ENCODE data around the gene FSHR. TPM values are rescaled to one million over a fixed set of nuclear protein-coding genes. Genes with fewer than 3 reads are reported as not detected.

FSHR gene
- total and polyA plus RNA-seq, 12 donors = 0.17 to 0.47 (median 0.21) TPM; not detected in 6

DNA sequence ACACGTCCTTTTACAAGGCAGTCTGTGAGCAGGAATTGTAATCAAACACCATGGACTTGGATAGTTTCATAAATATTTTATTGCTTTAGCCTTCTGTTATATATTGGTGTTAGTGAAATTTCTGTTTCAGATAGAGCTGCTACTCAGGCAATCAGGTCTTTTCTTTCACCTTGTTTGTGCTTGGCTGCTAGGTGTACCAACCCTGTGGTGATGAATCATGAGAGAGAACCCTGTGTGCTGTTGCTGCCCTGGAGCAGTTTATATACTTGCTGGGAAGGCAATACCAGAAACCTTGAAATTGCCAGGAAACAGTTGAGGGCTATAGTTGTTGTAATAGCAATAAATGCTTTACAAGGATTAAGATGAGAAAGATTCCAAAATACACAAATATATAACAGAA lies 84.5 kb downstream of the FSHR start:
- TF ChIP-seq, protein P1, sequence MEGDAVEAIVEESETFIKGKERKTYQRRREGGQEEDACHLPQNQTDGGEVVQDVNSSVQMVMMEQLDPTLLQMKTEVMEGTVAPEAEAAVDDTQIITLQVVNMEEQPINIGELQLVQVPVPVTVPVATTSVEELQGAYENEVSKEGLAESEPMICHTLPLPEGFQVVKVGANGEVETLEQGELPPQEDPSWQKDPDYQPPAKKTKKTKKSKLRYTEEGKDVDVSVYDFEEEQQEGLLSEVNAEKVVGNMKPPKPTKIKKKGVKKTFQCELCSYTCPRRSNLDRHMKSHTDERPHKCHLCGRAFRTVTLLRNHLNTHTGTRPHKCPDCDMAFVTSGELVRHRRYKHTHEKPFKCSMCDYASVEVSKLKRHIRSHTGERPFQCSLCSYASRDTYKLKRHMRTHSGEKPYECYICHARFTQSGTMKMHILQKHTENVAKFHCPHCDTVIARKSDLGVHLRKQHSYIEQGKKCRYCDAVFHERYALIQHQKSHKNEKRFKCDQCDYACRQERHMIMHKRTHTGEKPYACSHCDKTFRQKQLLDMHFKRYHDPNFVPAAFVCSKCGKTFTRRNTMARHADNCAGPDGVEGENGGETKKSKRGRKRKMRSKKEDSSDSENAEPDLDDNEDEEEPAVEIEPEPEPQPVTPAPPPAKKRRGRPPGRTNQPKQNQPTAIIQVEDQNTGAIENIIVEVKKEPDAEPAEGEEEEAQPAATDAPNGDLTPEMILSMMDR (IDR thresholded peaks at IDR 0.05) = no peak
- peaks cover 0 to 23% (median 8%) of the 10 kb centered on the region in 11 donors for H3K9me3 ChIP-seq
- H3K27ac ChIP-seq = no peak overlapping the region
- no peaks in the 10 kb centered on the region for H3K27me3 ChIP-seq
- 62 to 65% methylated on average over 1 of the region's 1 CpG for WGBS, 2 donors
- no peak overlapping the region for H3K4me3 ChIP-seq
- H3K36me3 ChIP-seq = no peaks in the 10 kb centered on the region
- no peaks in the 10 kb centered on the region for H3K4me1 ChIP-seq
- intact Hi-C loops (cut with DNase I) = no loop called here
- DNase-seq (no peak), ATAC-seq (no peak)

GRCh38 chr2:49068613-49069012 lies 85.7 kb downstream of the FSHR start:
- no peak for ATAC-seq
- DNase-seq = no peak
- TF ChIP-seq, protein P1 (IDR thresholded peaks at IDR 0.05) = no peak
- Histone ChIP-seq H3K27ac (no peak overlapping the region), H3K27me3 (no peaks in the 10 kb centered on the region), H3K9me3 (peaks cover 0 to 11% (median 7%) of the 10 kb centered on the region in 11 donors), H3K4me1 (no peaks in the 10 kb centered on the region), H3K4me3 (no peak overlapping the region), H3K36me3 (no peaks in the 10 kb centered on the region)
- intact Hi-C loops (cut with DNase I) = no loop called here

GRCh38 chr2:49067971-49068370 lies 86.3 kb downstream of the FSHR start:
- Histone ChIP-seq H3K4me1 (no peaks in the 10 kb centered on the region), H3K27ac (no peak overlapping the region), H3K27me3 (no peaks in the 10 kb centered on the region), H3K4me3 (no peak overlapping the region), H3K9me3 (peaks cover 0 to 5% (median 1%) of the 10 kb centered on the region in 11 donors), H3K36me3 (no peaks in the 10 kb centered on the region)
- TF ChIP-seq, protein P1 (IDR thresholded peaks at IDR 0.05) = no peak
- DNase-seq (no peak), ATAC-seq (no peak)
- WGBS, 2 donors = 53 to 67% methylated on average over 2 of the region's 2 CpGs
- intact Hi-C loops (cut with DNase I) = no loop called here

- TF ChIP-seq, protein P1 (IDR thresholded peaks at IDR 0.05) = no peak
These were observed 101.2 kb downstream of the FSHR start for GRCh38 chr2:49053156-49053555.

More at GRCh38 chr2:49053156-49053555, 101.2 kb downstream of the FSHR start:
- Histone ChIP-seq H3K27me3 (peaks cover 0 to 13% (median 0%) of the 10 kb centered on the region in 7 donors), H3K27ac (no peak overlapping the region), H3K4me1 (no peaks in the 10 kb centered on the region), H3K36me3 (no peaks in the 10 kb centered on the region), H3K4me3 (no peak overlapping the region), H3K9me3 (peaks cover 0 to 36% (median 9%) of the 10 kb centered on the region in 11 donors)
- no peak for ATAC-seq
- WGBS, 2 donors = 35 to 64% methylated on average over 2 of the region's 2 CpGs
- no peak for DNase-seq
- intact Hi-C loops (cut with DNase I) = no loop called here

All from heart right ventricle (tissue), 16 donors.